ENCODE results near the gene NUDT14. TPM values are rescaled to one million over a fixed set of nuclear protein-coding genes. Genes with fewer than 3 reads are reported as not detected.

Gene NUDT14
- total RNA-seq, 6 donors from 2014 or later: 17.9 to 87.5 (median 54.9) TPM

- Histone ChIP-seq H3K27ac (no peak overlapping the region), H3K4me3 (no peak overlapping the region), H3K27me3 (no peaks in the 10 kb centered on the region), H3K9me3 (peaks cover 0 to 7% (median 2%) of the 10 kb centered on the region in 4 donors), H3K36me3 (no peaks in the 10 kb centered on the region), H3K4me1 (peaks cover 3 to 10% (median 4%) of the 10 kb centered on the region in 4 donors)
- TF ChIP-seq CTCF (IDR thresholded peaks at IDR 0.05) (no peak), POLR2A (IDR thresholded peaks at IDR 0.05) (no peak), POLR2AphosphoS5 (IDR thresholded peaks at IDR 0.05) (no peak), EP300 (IDR thresholded peaks at IDR 0.05) (no peak)
- DNase-seq (peak in 1 of 2 donors; percentile 71), ATAC-seq (ENCODE audit: low FRiP score in 2 of 2) (peak in 1 of 2 donors; percentile 45)
- WGBS, 2 donors: 68 to 72% methylated on average over 4 of the region's 4 CpGs
Measured at GRCh38 chr14:105187116-105187515, 6.0 kb upstream of the NUDT14 start.

- Histone ChIP-seq H3K27me3 (no peaks in the 10 kb centered on the region), H3K4me1 (peaks cover 11 to 18% (median 14%) of the 10 kb centered on the region in 4 donors), H3K27ac (no peak overlapping the region), H3K36me3 (no peaks in the 10 kb centered on the region), H3K9me3 (peaks cover 0 to 7% (median 2%) of the 10 kb centered on the region in 4 donors), H3K4me3 (no peak overlapping the region)
- peak in 1 of 2 donors; percentile 18 for DNase-seq
- ATAC-seq (ENCODE audit: low FRiP score in 2 of 2): no peak
- TF ChIP-seq POLR2A (IDR thresholded peaks at IDR 0.05) (no peak), CTCF (IDR thresholded peaks at IDR 0.05) (no peak), POLR2AphosphoS5 (IDR thresholded peaks at IDR 0.05) (no peak), EP300 (IDR thresholded peaks at IDR 0.05) (no peak)
- WGBS, 2 donors: 13 to 43% methylated on average over 4 of the region's 4 CpGs
Measured at GRCh38 chr14:105185973-105186372, 4.9 kb upstream of the NUDT14 start.

- ATAC-seq (ENCODE audit: low FRiP score in 2 of 2): no peak
- TF ChIP-seq CTCF (IDR thresholded peaks at IDR 0.05) (no peak), POLR2AphosphoS5 (IDR thresholded peaks at IDR 0.05) (no peak), EP300 (IDR thresholded peaks at IDR 0.05) (no peak), POLR2A (IDR thresholded peaks at IDR 0.05) (no peak)
- WGBS, 2 donors: 88 to 90% methylated on average over 13 to 15 of the region's 18 CpGs
- Histone ChIP-seq H3K4me3 (no peak overlapping the region), H3K27ac (no peak overlapping the region), H3K9me3 (peaks cover 0 to 7% (median 2%) of the 10 kb centered on the region in 4 donors), H3K27me3 (no peaks in the 10 kb centered on the region), H3K4me1 (peaks cover 19 to 25% (median 22%) of the 10 kb centered on the region in 4 donors), H3K36me3 (no peaks in the 10 kb centered on the region)
- DNase-seq: peak in 1 of 2 donors; percentile 74
Measured at GRCh38 chr14:105185001-105185400, 3.9 kb upstream of the NUDT14 start.

GRCh38 chr14:105184461-105184860 is 3.3 kb upstream of the NUDT14 start:
- peaks cover 0 to 7% (median 2%) of the 10 kb centered on the region in 4 donors for H3K9me3 ChIP-seq
- no peak overlapping the region for H3K4me3 ChIP-seq
- no peaks in the 10 kb centered on the region for H3K36me3 ChIP-seq
- H3K27me3 ChIP-seq: no peaks in the 10 kb centered on the region
- WGBS, 2 donors: 73 to 80% methylated on average over 6 to 9 of the region's 9 CpGs
- no peak overlapping the region for H3K27ac ChIP-seq
- no peak for ATAC-seq (ENCODE audit: low FRiP score in 2 of 2)
- DNase-seq: peak in 1 of 2 donors; percentile 65
- H3K4me1 ChIP-seq: peaks cover 20 to 30% (median 26%) of the 10 kb centered on the region in 4 donors
- TF ChIP-seq POLR2AphosphoS5 (IDR thresholded peaks at IDR 0.05) (no peak), CTCF (IDR thresholded peaks at IDR 0.05) (no peak)
